Measurements from ENCODE around the gene TFPT. TPM values are rescaled to one million over a fixed set of nuclear protein-coding genes. Genes with fewer than 3 reads are reported as not detected.
A peak's percentile ranks its signal among the peaks of the same experiment; 100 is the strongest.

Gene TFPT
- total RNA-seq, 4 donors from 2014 or later = 7.5 to 18.1 (median 17.5) TPM

GRCh38 chr19:54158812-54159351 lies 43.4 kb upstream of the TFPT start:
- peaks cover 23 to 36% of the 10 kb centered on the region in 2 donors for H3K4me1 ChIP-seq
- in situ Hi-C loops (cut with MboI; ENCODE audit: low sequenced_read_pairs in 4 of 4) = no loop called here
- DNase-seq (no peak), ATAC-seq (no peak)
- H3K9me3 ChIP-seq = no peaks in the 10 kb centered on the region
- H3K27me3 ChIP-seq = peaks cover 0 to 3% (median 0%) of the 10 kb centered on the region in 3 donors
- intact Hi-C loops (cut with DNase I; ENCODE audit: low total_unique reads) = loop anchor here (1.0 to 2.0 kb wide), 4 partner anchors 19 to 56 kb away; partner anchors contain the start of genes CNOT3, MBOAT7 and NDUFA3
- H3K36me3 ChIP-seq = peaks cover 0 to 43% of the 10 kb centered on the region in 2 donors
- H3K27ac ChIP-seq = peak overlapping the region; percentile 93 to 98 (median 96)
- peak overlapping the region; percentile 62 to 86 (median 80) for H3K4me3 ChIP-seq
- TF ChIP-seq CTCF (IDR thresholded peaks at IDR 0.05 in 4 of 5, conservative IDR thresholded peaks at IDR 0.05 in 1 of 5) (no peak), POLR2A (IDR thresholded peaks at IDR 0.05) (no peak)

- Histone ChIP-seq H3K27me3 (no peaks in the 10 kb centered on the region), H3K36me3 (peaks cover 0 to 62% of the 10 kb centered on the region in 2 donors), H3K27ac (no peak overlapping the region), H3K9me3 (no peaks in the 10 kb centered on the region), H3K4me3 (no peak overlapping the region), H3K4me1 (peaks cover 19 to 28% of the 10 kb centered on the region in 2 donors)
- ATAC-seq = no peak
- intact Hi-C loops (cut with DNase I; ENCODE audit: low total_unique reads) (no loop called here), in situ Hi-C loops (cut with MboI; ENCODE audit: low sequenced_read_pairs in 4 of 4) (no loop called here)
- DNase-seq = no peak
- TF ChIP-seq POLR2A (IDR thresholded peaks at IDR 0.05) (no peak), CTCF (IDR thresholded peaks at IDR 0.05 in 4 of 5, conservative IDR thresholded peaks at IDR 0.05 in 1 of 5) (no peak)
Measured at GRCh38 chr19:54156953-54157352, 41.5 kb upstream of the TFPT start.

GRCh38 chr19:54156490-54156889 lies 41.0 kb upstream of the TFPT start:
- no peak for TF ChIP-seq POLR2A (IDR thresholded peaks at IDR 0.05)
- no peak for TF ChIP-seq CTCF (IDR thresholded peaks at IDR 0.05 in 4 of 5, conservative IDR thresholded peaks at IDR 0.05 in 1 of 5)
- Histone ChIP-seq H3K27me3 (no peaks in the 10 kb centered on the region), H3K36me3 (peaks cover 0 to 67% of the 10 kb centered on the region in 2 donors), H3K4me1 (peaks cover 19 to 24% of the 10 kb centered on the region in 2 donors), H3K27ac (no peak overlapping the region), H3K9me3 (no peaks in the 10 kb centered on the region), H3K4me3 (no peak overlapping the region)
- DNase-seq (no peak), ATAC-seq (no peak)
- intact Hi-C loops (cut with DNase I; ENCODE audit: low total_unique reads) = no loop called here
- in situ Hi-C loops (cut with MboI; ENCODE audit: low sequenced_read_pairs in 4 of 4) = no loop called here

GRCh38 chr19:54155694-54156093 lies 40.2 kb upstream of the TFPT start:
- in situ Hi-C loops (cut with MboI; ENCODE audit: low sequenced_read_pairs in 4 of 4) = no loop called here
- H3K4me1 ChIP-seq = peaks cover 15 to 20% of the 10 kb centered on the region in 2 donors
- ATAC-seq (no peak), DNase-seq (no peak)
- no peaks in the 10 kb centered on the region for H3K9me3 ChIP-seq
- no peak overlapping the region for H3K27ac ChIP-seq
- intact Hi-C loops (cut with DNase I; ENCODE audit: low total_unique reads) = no loop called here
- peaks cover 0 to 75% of the 10 kb centered on the region in 2 donors for H3K36me3 ChIP-seq
- H3K27me3 ChIP-seq = no peaks in the 10 kb centered on the region
- H3K4me3 ChIP-seq = no peak overlapping the region
- TF ChIP-seq POLR2A (IDR thresholded peaks at IDR 0.05) (no peak), CTCF (IDR thresholded peaks at IDR 0.05 in 4 of 5, conservative IDR thresholded peaks at IDR 0.05 in 1 of 5) (no peak)

Data from gastrocnemius medialis (tissue), 4 donors.